PFSK-1 (cell line): ENCODE results near the gene CUX1.

ENCODE experiments used
- POLR2AphosphoS5 ChIP-seq: IDR thresholded peaks from 2 replicates; pipeline ENCODE4 v1.6.1; 2012; ENCODE audit warnings: low read depth, mild to moderate bottlenecking, control low read depth, low read length, moderate library complexity
- SIN3A ChIP-seq: IDR thresholded peaks from 2 replicates; pipeline ENCODE4 v1.6.1; 2012; ENCODE audit warnings: mild to moderate bottlenecking, low read length, moderate library complexity, borderline replicate concordance; ENCODE audit not compliant: insufficient read depth
- TAF1 ChIP-seq: IDR thresholded peaks from 2 replicates; pipeline ENCODE4 v1.6.1; 2012; ENCODE audit warnings: low read length, control low read depth, borderline replicate concordance; ENCODE audit not compliant: insufficient read depth
- TF ChIP-seq, protein P1 (sequence below), 2 experiments: IDR thresholded peaks; 2 replicates each; pipeline versions ENCODE4 v1.6.1 to v1.8.0; 2011 to 2012; ENCODE audit warnings: low read depth in 2 of 2, low read length in 2 of 2, control low read depth in 1 of 2, inconsistent platforms in 1 of 2, mild to moderate bottlenecking in 1 of 2, moderate library complexity in 1 of 2; ENCODE audit not compliant: insufficient read depth in 1 of 2

DNA sequence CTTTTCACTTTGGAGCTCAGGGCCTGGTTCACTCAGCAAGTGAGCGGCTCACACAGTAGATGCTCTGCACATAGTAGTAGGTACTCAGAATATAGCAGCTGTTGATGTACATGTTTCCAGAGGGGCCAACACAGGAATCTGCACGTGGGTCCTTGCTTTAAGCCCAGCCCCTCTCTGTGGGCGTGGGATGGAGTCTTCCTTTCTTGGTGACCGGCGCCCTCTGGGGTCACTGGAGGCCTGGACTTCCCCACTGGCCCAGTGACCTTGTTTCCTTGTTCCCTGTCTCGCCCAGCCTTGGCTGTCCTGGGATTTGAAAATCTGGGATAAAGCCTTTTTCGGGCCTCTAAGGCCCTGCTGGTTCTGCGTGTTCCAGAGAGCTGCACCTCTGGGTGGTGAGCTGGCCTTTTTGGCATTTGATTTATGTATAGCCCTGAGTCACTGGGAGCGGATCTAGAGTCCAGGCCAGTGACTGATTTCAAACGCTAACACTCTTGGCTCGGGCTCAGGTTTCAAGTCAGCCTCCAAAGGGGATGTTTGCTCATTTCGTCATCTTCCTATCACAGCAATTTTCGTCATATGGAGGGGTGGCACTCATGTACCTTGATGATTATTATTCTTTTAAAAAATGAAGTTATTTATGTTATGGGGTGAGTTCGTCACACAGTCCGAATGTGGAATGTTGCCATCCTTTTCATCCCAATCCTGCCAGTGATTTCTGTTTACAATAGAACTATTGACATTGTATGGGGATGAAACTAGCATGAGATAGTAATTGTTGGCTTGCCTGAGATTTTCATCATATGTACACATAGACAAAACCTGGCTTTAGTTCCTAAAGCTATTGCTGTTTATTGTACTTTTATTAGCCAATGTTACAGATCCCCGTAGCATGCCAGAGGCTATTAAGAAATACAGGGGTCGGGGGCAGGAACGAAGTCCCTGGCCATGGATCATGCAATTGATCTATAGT is 65.5 kb downstream of the CUX1 start:
- TF ChIP-seq POLR2AphosphoS5 (no peak), TAF1 (no peak), SIN3A (no peak)
- TF ChIP-seq, protein P1, sequence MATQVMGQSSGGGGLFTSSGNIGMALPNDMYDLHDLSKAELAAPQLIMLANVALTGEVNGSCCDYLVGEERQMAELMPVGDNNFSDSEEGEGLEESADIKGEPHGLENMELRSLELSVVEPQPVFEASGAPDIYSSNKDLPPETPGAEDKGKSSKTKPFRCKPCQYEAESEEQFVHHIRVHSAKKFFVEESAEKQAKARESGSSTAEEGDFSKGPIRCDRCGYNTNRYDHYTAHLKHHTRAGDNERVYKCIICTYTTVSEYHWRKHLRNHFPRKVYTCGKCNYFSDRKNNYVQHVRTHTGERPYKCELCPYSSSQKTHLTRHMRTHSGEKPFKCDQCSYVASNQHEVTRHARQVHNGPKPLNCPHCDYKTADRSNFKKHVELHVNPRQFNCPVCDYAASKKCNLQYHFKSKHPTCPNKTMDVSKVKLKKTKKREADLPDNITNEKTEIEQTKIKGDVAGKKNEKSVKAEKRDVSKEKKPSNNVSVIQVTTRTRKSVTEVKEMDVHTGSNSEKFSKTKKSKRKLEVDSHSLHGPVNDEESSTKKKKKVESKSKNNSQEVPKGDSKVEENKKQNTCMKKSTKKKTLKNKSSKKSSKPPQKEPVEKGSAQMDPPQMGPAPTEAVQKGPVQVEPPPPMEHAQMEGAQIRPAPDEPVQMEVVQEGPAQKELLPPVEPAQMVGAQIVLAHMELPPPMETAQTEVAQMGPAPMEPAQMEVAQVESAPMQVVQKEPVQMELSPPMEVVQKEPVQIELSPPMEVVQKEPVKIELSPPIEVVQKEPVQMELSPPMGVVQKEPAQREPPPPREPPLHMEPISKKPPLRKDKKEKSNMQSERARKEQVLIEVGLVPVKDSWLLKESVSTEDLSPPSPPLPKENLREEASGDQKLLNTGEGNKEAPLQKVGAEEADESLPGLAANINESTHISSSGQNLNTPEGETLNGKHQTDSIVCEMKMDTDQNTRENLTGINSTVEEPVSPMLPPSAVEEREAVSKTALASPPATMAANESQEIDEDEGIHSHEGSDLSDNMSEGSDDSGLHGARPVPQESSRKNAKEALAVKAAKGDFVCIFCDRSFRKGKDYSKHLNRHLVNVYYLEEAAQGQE (IDR thresholded peaks at IDR 0.05; ENCODE audit: insufficient read depth in 1 of 2, low read depth in 2 of 2, low read length in 2 of 2), result no peak
